Measurements from ENCODE around the gene CIRBP.
A peak's percentile ranks its signal among the peaks of the same experiment; 100 is the strongest.

Gene CIRBP

GRCh38 chr19:1230783-1231489 lies 38.2 kb upstream of the CIRBP start:
- DNase-seq (ENCODE audit: low read depth, low spot score), result no peak

GRCh38 chr19:1231729-1232637 lies 37.1 kb upstream of the CIRBP start:
- no peak for DNase-seq (ENCODE audit: low read depth, low spot score)

GRCh38 chr19:1232652-1233072 lies 36.5 kb upstream of the CIRBP start:
- DNase-seq (ENCODE audit: low read depth, low spot score), result peak; percentile 80

GRCh38 chr19:1233115-1233667 lies 35.9 kb upstream of the CIRBP start:
- DNase-seq (ENCODE audit: low read depth, low spot score), result no peak

GRCh38 chr19:1234051-1234954 lies 34.8 kb upstream of the CIRBP start:
- no peak for DNase-seq (ENCODE audit: low read depth, low spot score)

GRCh38 chr19:1234955-1235380 lies 34.2 kb upstream of the CIRBP start:
- no peak for DNase-seq (ENCODE audit: low read depth, low spot score)

GRCh38 chr19:1235625-1236538 lies 33.2 kb upstream of the CIRBP start:
- DNase-seq (ENCODE audit: low read depth, low spot score), result peak; percentile 70

- DNase-seq (ENCODE audit: low read depth, low spot score), result peak; percentile 39
Measured at GRCh38 chr19:1236576-1236975, 32.6 kb upstream of the CIRBP start.

GRCh38 chr19:1237027-1237659 lies 32.0 kb upstream of the CIRBP start:
- DNase-seq (ENCODE audit: low read depth, low spot score), result peak; percentile 59

- DNase-seq (ENCODE audit: low read depth, low spot score), result peak; percentile 72
Measured at GRCh38 chr19:1237754-1238368, 31.3 kb upstream of the CIRBP start, which contains the start of gene CBARP. CBARP (minus strand) TSS chr19:1238005; CDS start chr19:1236100, 1,905 bp downstream.

- DNase-seq (ENCODE audit: low read depth, low spot score), result no peak
Measured at GRCh38 chr19:1238369-1239303, 30.5 kb upstream of the CIRBP start.

- no peak for DNase-seq (ENCODE audit: low read depth, low spot score)
Measured at GRCh38 chr19:1239420-1239795, 29.7 kb upstream of the CIRBP start.

GRCh38 chr19:1239796-1240737 lies 29.1 kb upstream of the CIRBP start:
- peak; percentile 97 for DNase-seq (ENCODE audit: low read depth, low spot score)

GRCh38 chr19:1240925-1241324 lies 28.2 kb upstream of the CIRBP start:
- no peak for DNase-seq (ENCODE audit: low read depth, low spot score)

GRCh38 chr19:1241417-1242095 lies 27.6 kb upstream of the CIRBP start, which contains the start of gene ATP5F1D:
ATP5F1D (plus strand) TSS chr19:1241751; CDS start chr19:1241851, 100 bp downstream.
- peak; percentile 98 for DNase-seq (ENCODE audit: low read depth, low spot score)

Measured in astrocyte of the hippocampus (primary cell).